NCI-H524 treated with DMSO at 0.1 percent for 48 hours (cell line): Measurements from ENCODE around the gene SUN2.

Experiments used
- DNase-seq: peaks from one replicate; lab custom pipeline; 2025; lab: John Stamatoyannopoulos, UW

The SUN2 gene

DNA sequence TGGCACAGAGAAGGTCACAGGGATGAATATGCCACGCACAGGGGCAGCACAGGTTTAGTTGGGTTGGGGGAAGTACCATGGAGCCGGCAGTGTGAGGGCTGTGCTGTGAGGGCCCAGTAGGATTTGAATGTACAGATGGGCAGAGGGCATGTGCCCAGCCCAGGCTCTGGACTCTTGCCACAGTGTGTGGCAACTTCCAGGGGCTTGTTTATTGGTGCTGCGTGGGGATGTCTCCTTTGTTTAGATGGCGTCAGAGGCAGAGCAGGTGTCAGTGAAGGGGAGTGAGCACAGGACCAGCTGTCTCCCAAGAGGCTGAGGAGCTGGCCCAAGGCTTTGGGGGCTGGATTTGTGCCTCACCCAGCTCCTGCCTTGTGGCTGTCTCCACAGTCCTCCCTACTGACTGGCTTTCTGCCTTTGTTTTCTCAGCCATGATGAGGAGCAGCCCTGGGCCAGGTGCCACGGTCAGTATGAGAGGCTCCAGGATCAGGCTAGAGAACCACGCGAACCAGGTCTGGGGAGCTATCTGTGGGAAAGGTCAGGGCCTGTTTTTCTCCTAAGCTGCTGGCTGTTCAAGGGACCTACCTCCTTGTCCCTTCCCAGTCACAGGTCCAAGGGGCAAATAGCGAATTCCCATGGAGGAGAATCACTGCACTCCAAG, 21.9 kb downstream of the SUN2 start:
- DNase-seq, result peak; percentile 38

DNA sequence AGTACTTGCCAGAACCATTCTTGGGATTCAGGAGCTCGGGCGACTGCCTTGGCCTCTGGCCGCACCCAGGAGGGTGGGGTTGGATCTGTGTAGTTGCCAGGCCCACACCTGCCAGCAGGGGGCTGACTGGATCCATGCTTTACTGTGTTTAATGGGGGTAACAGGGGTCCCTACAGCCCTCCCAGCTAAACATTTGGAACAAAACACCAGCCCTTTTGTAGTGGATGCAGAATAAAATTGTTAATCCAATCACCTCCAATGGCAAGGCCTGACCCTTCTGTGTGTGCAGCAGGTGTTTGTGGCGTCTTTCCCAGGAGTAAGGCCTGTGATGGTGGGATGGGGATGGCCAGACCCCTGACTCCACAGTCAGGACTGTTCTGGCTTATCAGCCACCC, 22.5 kb downstream of the SUN2 start:
- DNase-seq, result no peak

GRCh38 chr22:38732251-38732815, 23.5 kb downstream of the SUN2 start:
- no peak for DNase-seq

- no peak for DNase-seq
Measured at GRCh38 chr22:38731703-38732161, 24.1 kb downstream of the SUN2 start.

DNA sequence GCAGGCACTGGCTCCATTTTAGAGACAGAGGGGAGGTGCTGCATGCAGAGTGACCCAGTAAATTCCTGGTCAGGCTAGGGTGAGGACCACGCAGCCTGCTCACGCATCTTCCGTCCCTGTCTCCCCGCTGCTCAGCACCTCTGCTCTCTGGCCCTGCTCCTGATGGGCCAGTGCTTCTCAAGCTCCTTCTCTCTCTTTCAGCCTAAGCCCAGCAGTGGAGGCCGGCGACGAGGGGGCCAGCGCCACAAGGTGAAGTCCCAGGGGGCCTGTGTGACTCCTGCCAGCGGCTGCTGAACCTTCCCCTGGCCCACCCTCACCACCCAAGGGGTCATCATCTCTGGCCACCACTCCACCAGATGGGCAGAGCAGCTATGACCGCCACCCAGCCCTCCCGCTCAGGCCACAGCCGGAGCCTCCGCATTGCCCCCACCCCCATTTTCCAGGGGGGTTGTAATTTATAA, 25.4 kb downstream of the SUN2 start:
- no peak for DNase-seq

GRCh38 chr22:38729946-38730345, 25.9 kb downstream of the SUN2 start:
- DNase-seq, result no peak

GRCh38 chr22:38728871-38729796, 26.7 kb downstream of the SUN2 start:
- DNase-seq, result no peak

GRCh38 chr22:38727530-38728451, 28.0 kb downstream of the SUN2 start:
- no peak for DNase-seq

DNA sequence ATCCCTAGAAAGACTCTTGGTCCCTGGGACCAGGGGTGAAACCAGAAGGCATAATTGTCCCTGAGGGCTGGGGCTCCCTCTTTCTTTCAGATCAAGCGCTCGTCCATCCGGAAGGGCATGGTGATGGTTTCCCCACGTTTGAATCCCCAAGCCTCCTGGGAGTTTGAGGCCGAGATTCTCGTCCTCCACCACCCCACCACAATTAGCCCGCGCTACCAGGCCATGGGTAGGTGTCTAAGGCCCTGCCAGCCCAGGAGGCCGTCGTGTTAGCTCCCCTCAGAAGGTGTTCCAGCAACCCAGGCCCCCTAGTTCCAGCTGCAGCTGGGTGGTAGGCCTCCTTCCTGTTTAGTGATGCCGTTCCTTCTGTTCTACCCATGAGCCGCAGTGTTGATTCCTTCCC, 28.7 kb downstream of the SUN2 start:
- DNase-seq, result no peak

DNA sequence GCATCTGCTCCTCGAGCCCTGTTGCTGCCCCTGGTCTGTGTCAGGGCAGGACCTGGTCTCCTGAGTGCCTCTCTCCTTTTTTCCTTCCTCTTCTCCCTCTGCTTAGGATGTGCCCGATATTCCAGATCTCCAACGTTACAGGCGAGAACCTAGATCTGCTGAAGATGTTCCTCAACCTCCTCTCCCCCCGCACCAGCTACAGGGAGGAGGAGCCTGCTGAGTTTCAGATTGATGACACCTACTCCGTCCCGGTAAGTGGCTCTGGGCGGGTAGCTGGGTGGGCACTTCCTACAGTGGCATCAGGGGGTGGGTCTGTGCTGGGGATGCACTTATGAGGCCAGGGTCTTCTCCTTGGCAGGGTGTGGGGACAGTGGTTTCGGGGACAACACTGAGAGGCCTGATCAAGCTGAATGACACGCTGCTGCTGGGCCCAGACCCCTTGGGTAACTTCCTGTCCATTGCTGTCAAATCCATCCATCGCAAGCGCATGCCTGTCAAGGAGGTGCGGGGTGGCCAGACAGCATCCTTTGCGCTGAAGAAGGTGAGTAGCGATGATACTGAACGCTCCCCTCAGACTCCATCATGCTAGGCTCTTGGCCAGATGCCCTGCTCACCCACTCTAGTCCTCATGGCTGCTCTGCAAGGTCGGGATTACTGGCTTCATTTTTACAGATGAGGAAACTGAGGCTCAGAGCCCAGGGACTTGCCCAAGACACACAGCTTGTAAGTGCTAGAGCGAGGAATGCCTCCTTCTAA, 29.7 kb downstream of the SUN2 start:
- DNase-seq, result no peak

GRCh38 chr22:38724926-38725571, 30.7 kb downstream of the SUN2 start:
- DNase-seq, result no peak

DNA sequence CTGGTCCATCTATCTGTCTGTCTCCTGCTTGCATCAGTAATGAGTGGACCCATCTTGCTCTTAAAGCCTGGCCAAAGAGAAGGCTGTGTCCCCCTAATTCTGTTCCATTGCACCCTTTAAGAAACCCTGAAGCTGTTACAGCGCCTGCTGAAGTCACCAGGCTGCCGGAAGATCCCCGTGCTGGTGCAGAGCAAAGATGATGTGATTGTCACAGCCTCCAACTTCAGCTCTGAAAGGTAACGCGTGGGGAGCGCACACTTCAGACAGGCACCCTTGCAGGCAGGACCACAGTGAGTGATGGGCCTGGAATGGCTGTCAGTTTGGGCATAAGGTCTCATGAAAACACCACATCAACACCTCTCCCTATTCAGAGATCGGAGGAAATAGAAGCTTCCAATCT, 31.6 kb downstream of the SUN2 start:
- DNase-seq, result no peak

DNA sequence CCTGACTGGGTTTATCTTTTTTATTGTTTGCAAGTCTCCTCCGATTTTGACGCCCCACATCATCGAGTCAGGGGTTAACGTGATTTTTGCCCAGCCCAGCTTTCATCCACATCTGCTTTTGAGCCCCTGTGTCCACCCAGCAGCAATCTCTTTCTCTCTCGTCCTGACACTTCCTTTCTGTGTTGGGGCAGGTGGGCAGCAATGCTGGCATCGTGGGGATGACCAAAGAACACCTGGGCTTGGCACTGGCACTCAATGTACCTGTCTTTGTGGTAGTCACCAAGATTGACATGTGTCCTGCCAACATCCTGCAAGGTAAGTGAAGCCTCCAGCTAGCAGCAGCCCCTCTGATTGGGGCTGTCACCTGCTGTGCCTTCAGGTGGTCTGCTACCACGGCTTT, 34.2 kb downstream of the SUN2 start:
- DNase-seq, result no peak

GRCh38 chr22:38720350-38720749, 35.4 kb downstream of the SUN2 start:
- DNase-seq, result no peak

GRCh38 chr22:38719196-38719595, 36.6 kb downstream of the SUN2 start:
- no peak for DNase-seq

DNA sequence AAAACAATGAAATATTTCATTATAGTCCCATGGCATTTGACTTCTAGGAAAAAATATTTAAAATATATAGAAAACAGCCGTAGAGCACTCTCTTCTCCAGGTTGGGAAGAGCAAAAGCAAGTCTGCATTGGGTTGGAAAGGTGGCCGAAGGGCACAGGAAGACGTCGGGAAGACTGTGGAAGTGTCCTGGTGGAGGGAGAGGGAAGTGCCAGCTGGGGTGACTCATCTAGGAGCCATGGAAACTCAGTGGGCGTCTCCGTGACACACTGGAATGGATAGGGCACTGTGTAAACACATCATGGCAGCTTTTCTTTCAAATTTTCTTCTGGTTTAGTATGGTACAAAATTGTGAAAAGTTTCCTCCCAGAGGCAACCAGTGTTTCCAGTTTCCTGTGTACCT, 37.4 kb downstream of the SUN2 start:
- no peak for DNase-seq

GRCh38 chr22:38717244-38717643, 38.6 kb downstream of the SUN2 start:
- DNase-seq, result no peak

- DNase-seq, result no peak
Measured at GRCh38 chr22:38716826-38717225, 39.0 kb downstream of the SUN2 start.

- no peak for DNase-seq
Measured at GRCh38 chr22:38716271-38716670, 39.5 kb downstream of the SUN2 start.

DNA sequence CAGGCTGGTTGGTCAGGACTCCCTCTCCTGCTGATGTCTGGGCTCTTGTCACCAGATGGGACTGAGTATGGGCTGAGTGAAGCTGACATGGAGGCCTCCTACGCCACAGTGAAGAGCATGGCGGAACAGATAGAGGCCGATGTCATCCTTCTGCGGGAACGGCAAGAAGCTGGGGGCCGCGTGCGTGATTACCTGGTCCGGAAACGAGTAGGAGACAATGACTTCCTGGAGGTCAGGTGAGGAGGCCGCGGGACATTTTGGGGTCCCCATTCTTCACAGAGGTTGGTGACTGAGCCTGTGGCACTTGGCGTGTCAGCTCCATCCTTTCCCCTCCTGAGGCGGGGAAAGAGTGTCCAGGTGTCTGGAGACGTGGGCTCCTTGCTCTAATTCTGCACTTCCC, 39.9 kb downstream of the SUN2 start:
- no peak for DNase-seq
